ENCODE measurements around the gene ERGIC2. TPM values are rescaled to one million over a fixed set of nuclear protein-coding genes. Genes with fewer than 3 reads are reported as not detected.

Gene ERGIC2
- total and polyA plus RNA-seq, 2 of the 13 experiments (the other 11 are each of a cell fraction or from before 2014, with no cell fraction given), result 32.6 to 73.5 TPM

- no peak for TF ChIP-seq ZNF556 (CRISPR knock-in tag; IDR thresholded peaks at IDR 0.05; ENCODE audit: borderline replicate concordance)
- no peak for TF ChIP-seq HMG20B (CRISPR knock-in tag; conservative IDR thresholded peaks at IDR 0.05)
Observed at GRCh38 chr12:29403991-29404390, 23.0 kb upstream of the ERGIC2 start (continued).

- Histone ChIP-seq H3K36me3 (replicated peaks in 1 of 2; ENCODE audit: control insufficient read depth in 1 of 2, insufficient read depth in 2 of 2, low read length in 2 of 2) (no peaks in the 10 kb centered on the region), H3K27me3 (ENCODE audit: control insufficient read depth in 1 of 2, insufficient read depth in 2 of 2, low read length in 2 of 2) (no peaks in the 10 kb centered on the region), H3K79me2 (ENCODE audit: insufficient read depth, low read length) (no peaks in the 10 kb centered on the region), H3K27ac (ENCODE audit: extremely low read length, insufficient read depth, low read length) (no peak overlapping the region), H2AFZ (ENCODE audit: low read length) (no peak overlapping the region), H3K4me1 (ENCODE audit: insufficient read depth, low read length) (no peaks in the 10 kb centered on the region), H3K9ac (ENCODE audit: insufficient read depth, low read depth, low read length) (no peak overlapping the region), H4K20me1 (ENCODE audit: insufficient read depth, low read length) (no peaks in the 10 kb centered on the region), H3K4me2 (ENCODE audit: low read depth, low read length) (no peak overlapping the region), H3K9me3 (ENCODE audit: low read length) (no peaks in the 10 kb centered on the region), H3K4me3 (replicated peaks in 1 of 3; ENCODE audit: insufficient read depth in 1 of 3, low read depth in 2 of 3, low read length in 3 of 3) (no peak overlapping the region)
- FAIRE-seq, result no peak
- CTCF ChIA-PET (ENCODE audit: low intra/inter-chr PET ratio, low total read pairs), result no interaction called here
- DNase-seq (ENCODE audit: low spot score), result no peak
- intact Hi-C loops (cut with micrococcal nuclease; ENCODE audit: unreplicated experiment) (no loop called here), in situ Hi-C loops (cut with HindIII; ENCODE audit: extremely low pct_ligation_motif_present, low pct_unique_long_range_greater_than_20kb) (no loop called here)
- ATAC-seq, result no peak
- POLR2A ChIA-PET, result no interaction called here
- no TSS peak for BruUV-seq (replicated peaks)
- TF ChIP-seq ARID3A (IDR thresholded peaks at IDR 0.05; ENCODE audit: low read depth, low read length) (no peak), ASH2L (IDR thresholded peaks at IDR 0.05; ENCODE audit: insufficient read length, low read depth, low read length) (no peak), SALL1 (CRISPR knock-in tag; IDR thresholded peaks at IDR 0.05) (no peak), ZXDC (CRISPR knock-in tag; IDR thresholded peaks at IDR 0.05) (no peak), ETV6 (CRISPR knock-in tag; conservative IDR thresholded peaks at IDR 0.05) (no peak), ELF4 (CRISPR knock-in tag; IDR thresholded peaks at IDR 0.05; ENCODE audit: borderline replicate concordance) (no peak), NR0B2 (CRISPR knock-in tag; IDR thresholded peaks at IDR 0.05) (no peak), FOXO1 (CRISPR knock-in tag; IDR thresholded peaks at IDR 0.05) (no peak), PRDM15 (CRISPR knock-in tag; IDR thresholded peaks at IDR 0.05) (no peak), GFI1 (CRISPR knock-in tag; IDR thresholded peaks at IDR 0.05; ENCODE audit: borderline replicate concordance) (no peak), ZNF253 (CRISPR knock-in tag; IDR thresholded peaks at IDR 0.05; ENCODE audit: borderline replicate concordance) (no peak), ZSCAN25 (CRISPR knock-in tag; IDR thresholded peaks at IDR 0.05) (no peak), PLRG1 (conservative IDR thresholded peaks at IDR 0.05) (no peak), SP4 (CRISPR knock-in tag; IDR thresholded peaks at IDR 0.05) (no peak)
Observed at GRCh38 chr12:29402437-29402836, 21.5 kb upstream of the ERGIC2 start.

Data from HepG2 (cell line).